HepG2 (cell line): Measurements from ENCODE around the gene ABCC1. TPM values are rescaled to one million over a fixed set of nuclear protein-coding genes. Genes with fewer than 3 reads are reported as not detected.

Experiments
- DPF2 ChIP-seq: sonication (generic); formaldehyde crosslinking; IDR thresholded peaks from 2 replicates; pipeline ENCODE4 v1.4.0; 2020; ENCODE audit warnings: mild to moderate bottlenecking, low read depth, missing genetic modification reagents, borderline replicate concordance
- ERF ChIP-seq: IDR thresholded peaks from 2 replicates; pipeline ENCODE4 v1.6.1; 2018; ENCODE audit warnings: missing biosample characterization, missing genetic modification reagents
- FOXJ3 ChIP-seq: sonication (generic); formaldehyde crosslinking; IDR thresholded peaks from 2 replicates; pipeline ENCODE4 v1.4.0; 2020; ENCODE audit warnings: missing genetic modification reagents, mild to moderate bottlenecking, borderline replicate concordance
- KDM5B ChIP-seq: sonication (generic); formaldehyde crosslinking; IDR thresholded peaks from 2 replicates; pipeline ENCODE4 v1.4.0; 2020; ENCODE audit warnings: missing genetic modification reagents, mild to moderate bottlenecking, borderline replicate concordance
- MED13 ChIP-seq: sonication (generic); formaldehyde crosslinking; IDR thresholded peaks from 2 replicates; pipeline ENCODE4 v1.5.0; 2020; ENCODE audit warnings: missing genetic modification reagents
- NFKB2 ChIP-seq: sonication (generic); formaldehyde crosslinking; IDR thresholded peaks from 2 replicates; pipeline ENCODE4 v1.4.0; 2020; ENCODE audit warnings: missing genetic modification reagents, borderline replicate concordance
- RFXAP ChIP-seq: sonication (generic); formaldehyde crosslinking; IDR thresholded peaks from 2 replicates; pipeline ENCODE4 v1.4.0; 2020; ENCODE audit warnings: missing genetic modification reagents, borderline replicate concordance
- RXRB ChIP-seq: IDR thresholded peaks from 2 replicates; pipeline ENCODE4 v1.6.1; 2016; ENCODE audit warnings: borderline replicate concordance, missing genetic modification reagents, missing compliant biosample characterization
- SMAD3 ChIP-seq: sonication (generic); formaldehyde crosslinking; IDR thresholded peaks from 2 replicates; pipeline ENCODE4 v1.4.0; 2020; ENCODE audit warnings: missing genetic modification reagents
- SMARCE1 ChIP-seq: fragments of 450-650 bp; IDR thresholded peaks from 2 replicates; pipeline ENCODE4 v1.6.1; 2017; ENCODE audit warnings: borderline replicate concordance
- SP2 ChIP-seq: sonication (generic); formaldehyde crosslinking; IDR thresholded peaks from 2 replicates; pipeline ENCODE4 v1.5.1; 2020; ENCODE audit warnings: mild to moderate bottlenecking, missing genetic modification reagents
- STAT5B ChIP-seq: sonication (generic); formaldehyde crosslinking; IDR thresholded peaks from 2 replicates; pipeline ENCODE4 v1.4.0; 2020; ENCODE audit warnings: missing genetic modification reagents
- TCF7 ChIP-seq: sonication (generic); IDR thresholded peaks from 2 replicates; pipeline ENCODE4 v1.6.1; 2016; ENCODE audit warnings: antibody characterized with exemption, low read depth
- TP53 ChIP-seq: sonication (generic); formaldehyde crosslinking; conservative IDR thresholded peaks from 2 replicates; pipeline ENCODE4 v1.4.0; 2020; ENCODE audit warnings: missing genetic modification reagents
- XBP1 ChIP-seq: sonication (generic); formaldehyde crosslinking; IDR thresholded peaks from 2 replicates; pipeline ENCODE4 v1.5.0; 2020; ENCODE audit warnings: missing genetic modification reagents
- ZBTB20 ChIP-seq: sonication (generic); formaldehyde crosslinking; IDR thresholded peaks from 2 replicates; pipeline ENCODE4 v1.8.1; 2023; ENCODE audit warnings: missing genetic modification reagents, low read depth, mild to moderate bottlenecking, borderline replicate concordance
- ZFP36L1 ChIP-seq: sonication (generic); formaldehyde crosslinking; IDR thresholded peaks from 2 replicates; pipeline ENCODE4 v1.8.0; 2022; ENCODE audit warnings: mild to moderate bottlenecking, missing genetic modification reagents, moderate library complexity
- ZNF230 ChIP-seq: sonication (generic); formaldehyde crosslinking; IDR thresholded peaks from 2 replicates; pipeline ENCODE4 v1.4.0; 2020; ENCODE audit warnings: mild to moderate bottlenecking, missing genetic modification reagents
- ZNF292 ChIP-seq: sonication (generic); formaldehyde crosslinking; IDR thresholded peaks from 2 replicates; pipeline ENCODE4 v1.8.1; 2022; ENCODE audit warnings: mild to moderate bottlenecking, low read depth, missing genetic modification reagents, borderline replicate concordance
- ZNF556 ChIP-seq: sonication (generic); formaldehyde crosslinking; IDR thresholded peaks from 2 replicates; pipeline ENCODE4 v1.4.0; 2020; ENCODE audit warnings: mild to moderate bottlenecking, missing genetic modification reagents, borderline replicate concordance
- polyA plus RNA-seq, 8 experiments: library from polyadenylated mRNA; depleted of rRNA in 3 of 8; stranded (reverse) in 7 of 8; unstranded in 1 of 8; fragments of >200 nt; fragmentation: Illumina TruSeq in 4 of 8; extraction: Trizol in 4 of 8; gene quantifications; 2 replicates each; pipeline versions ENCODE4 v1.2.1 to v1.2.3, GENCODE V29; 2011 to 2016; ENCODE audit warnings: low read depth in 4 of 8, missing spikeins in 1 of 8, mixed read lengths in 1 of 8; ENCODE audit not compliant: insufficient read depth in 1 of 8
- total RNA-seq, 5 experiments: library from RNA; depleted of rRNA; stranded (reverse); fragments of >200 nt; fragmentation: Illumina TruSeq; extraction: Trizol; gene quantifications; 2 replicates each; pipeline ENCODE4 v1.2.3, GENCODE V29; 2016; ENCODE audit warnings: low read depth in 1 of 5
- TF ChIP-seq, protein P1 (sequence below): sonication (generic); formaldehyde crosslinking; conservative IDR thresholded peaks from 2 replicates; pipeline ENCODE4 v1.4.0; 2020; ENCODE audit warnings: missing genetic modification reagents
- TF ChIP-seq, protein P2 (sequence below): IDR thresholded peaks from 2 replicates; pipeline ENCODE4 v1.6.1; 2016; ENCODE audit warnings: control low read depth
- TF ChIP-seq, protein P3 (sequence below): sonication (generic); formaldehyde crosslinking; IDR thresholded peaks from 2 replicates; pipeline ENCODE4 v1.4.0; 2020; ENCODE audit warnings: mild to moderate bottlenecking, missing genetic modification reagents
- TF ChIP-seq, protein P4 (sequence below): sonication (generic); formaldehyde crosslinking; IDR thresholded peaks from 2 replicates; pipeline ENCODE4 v1.5.1; 2020; ENCODE audit warnings: mild to moderate bottlenecking, missing genetic modification reagents, moderate library complexity

The ABCC1 gene
- total and polyA plus RNA-seq, 2 of the 13 experiments (the other 11 are each of a cell fraction or from before 2014, with no cell fraction given): 13.0 to 30.6 TPM

DNA sequence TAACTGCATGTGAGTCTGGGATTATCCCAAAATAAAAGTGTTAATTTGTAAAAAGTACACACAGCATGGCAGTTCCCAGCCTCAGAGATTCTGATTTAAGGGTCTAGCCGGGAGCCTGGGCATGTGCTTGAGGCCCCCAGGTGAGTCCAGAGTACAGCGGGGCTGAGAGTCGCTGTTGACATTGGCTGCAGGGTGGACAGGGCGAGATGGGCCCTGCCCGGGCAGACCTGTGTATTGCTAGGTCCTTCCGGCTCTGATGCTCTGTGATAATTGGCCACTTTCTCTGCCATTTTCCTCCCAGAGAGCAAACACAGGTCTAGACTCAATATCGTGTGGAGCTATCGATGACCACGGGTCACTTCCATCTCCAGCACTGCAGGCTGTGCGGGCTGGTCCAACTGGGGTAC, 200.3 kb downstream of the ABCC1 start (continued):
- TF ChIP-seq, protein P1, sequence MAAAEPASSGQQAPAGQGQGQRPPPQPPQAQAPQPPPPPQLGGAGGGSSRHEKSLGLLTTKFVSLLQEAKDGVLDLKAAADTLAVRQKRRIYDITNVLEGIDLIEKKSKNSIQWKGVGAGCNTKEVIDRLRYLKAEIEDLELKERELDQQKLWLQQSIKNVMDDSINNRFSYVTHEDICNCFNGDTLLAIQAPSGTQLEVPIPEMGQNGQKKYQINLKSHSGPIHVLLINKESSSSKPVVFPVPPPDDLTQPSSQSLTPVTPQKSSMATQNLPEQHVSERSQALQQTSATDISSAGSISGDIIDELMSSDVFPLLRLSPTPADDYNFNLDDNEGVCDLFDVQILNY (CRISPR knock-in tag): 0 out of 2 replicates have a peak, but pooled peaks have one; percentile 25
- TF ChIP-seq ZBTB20 (no peak), SMAD3 (0 out of 2 replicates have a peak, but pooled peaks have one; percentile 37), TCF7 (no peak), RFXAP (CRISPR knock-in tag) (peak; percentile 77; the same call in 1 of the 2 replicates), MED13 (CRISPR knock-in tag) (0 out of 2 replicates have a peak, but pooled peaks have one; percentile 59), FOXJ3 (CRISPR knock-in tag) (peak; percentile 78; the same call in 1 of the 2 replicates), XBP1 (CRISPR knock-in tag) (0 out of 2 replicates have a peak, but pooled peaks have one; percentile 27), STAT5B (CRISPR knock-in tag) (no peak), ZNF556 (CRISPR knock-in tag) (0 out of 2 replicates have a peak, but pooled peaks have one; percentile 21), ZFP36L1 (CRISPR knock-in tag) (peak; percentile 68; the same call in 1 of the 2 replicates), TP53 (CRISPR knock-in tag) (peak; percentile 78; the same call in 1 of the 2 replicates), KDM5B (CRISPR knock-in tag) (peak; percentile 6; the same call in 1 of the 2 replicates), RXRB (CRISPR knock-in tag) (peak; percentile 56; the same call in 1 of the 2 replicates), ZNF230 (0 out of 2 replicates have a peak, but pooled peaks have one; percentile 81), SP2 (CRISPR knock-in tag) (peak; percentile 77), NFKB2 (CRISPR knock-in tag) (peak; percentile 86; the same call in 1 of the 2 replicates), ERF (peak; percentile 69; the same call in 1 of the 2 replicates), ZNF292 (CRISPR knock-in tag) (0 out of 2 replicates have a peak, but pooled peaks have one; percentile 73), DPF2 (CRISPR knock-in tag) (peak; percentile 27; the same call in 1 of the 2 replicates), SMARCE1 (no peak)
- TF ChIP-seq, protein P2, sequence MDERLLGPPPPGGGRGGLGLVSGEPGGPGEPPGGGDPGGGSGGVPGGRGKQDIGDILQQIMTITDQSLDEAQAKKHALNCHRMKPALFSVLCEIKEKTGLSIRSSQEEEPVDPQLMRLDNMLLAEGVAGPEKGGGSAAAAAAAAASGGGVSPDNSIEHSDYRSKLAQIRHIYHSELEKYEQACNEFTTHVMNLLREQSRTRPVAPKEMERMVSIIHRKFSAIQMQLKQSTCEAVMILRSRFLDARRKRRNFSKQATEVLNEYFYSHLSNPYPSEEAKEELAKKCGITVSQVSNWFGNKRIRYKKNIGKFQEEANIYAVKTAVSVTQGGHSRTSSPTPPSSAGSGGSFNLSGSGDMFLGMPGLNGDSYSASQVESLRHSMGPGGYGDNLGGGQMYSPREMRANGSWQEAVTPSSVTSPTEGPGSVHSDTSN (CRISPR knock-in tag): peak; percentile 73
- TF ChIP-seq, protein P3, sequence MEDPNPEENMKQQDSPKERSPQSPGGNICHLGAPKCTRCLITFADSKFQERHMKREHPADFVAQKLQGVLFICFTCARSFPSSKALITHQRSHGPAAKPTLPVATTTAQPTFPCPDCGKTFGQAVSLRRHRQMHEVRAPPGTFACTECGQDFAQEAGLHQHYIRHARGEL (CRISPR knock-in tag): no peak
- TF ChIP-seq, protein P4, sequence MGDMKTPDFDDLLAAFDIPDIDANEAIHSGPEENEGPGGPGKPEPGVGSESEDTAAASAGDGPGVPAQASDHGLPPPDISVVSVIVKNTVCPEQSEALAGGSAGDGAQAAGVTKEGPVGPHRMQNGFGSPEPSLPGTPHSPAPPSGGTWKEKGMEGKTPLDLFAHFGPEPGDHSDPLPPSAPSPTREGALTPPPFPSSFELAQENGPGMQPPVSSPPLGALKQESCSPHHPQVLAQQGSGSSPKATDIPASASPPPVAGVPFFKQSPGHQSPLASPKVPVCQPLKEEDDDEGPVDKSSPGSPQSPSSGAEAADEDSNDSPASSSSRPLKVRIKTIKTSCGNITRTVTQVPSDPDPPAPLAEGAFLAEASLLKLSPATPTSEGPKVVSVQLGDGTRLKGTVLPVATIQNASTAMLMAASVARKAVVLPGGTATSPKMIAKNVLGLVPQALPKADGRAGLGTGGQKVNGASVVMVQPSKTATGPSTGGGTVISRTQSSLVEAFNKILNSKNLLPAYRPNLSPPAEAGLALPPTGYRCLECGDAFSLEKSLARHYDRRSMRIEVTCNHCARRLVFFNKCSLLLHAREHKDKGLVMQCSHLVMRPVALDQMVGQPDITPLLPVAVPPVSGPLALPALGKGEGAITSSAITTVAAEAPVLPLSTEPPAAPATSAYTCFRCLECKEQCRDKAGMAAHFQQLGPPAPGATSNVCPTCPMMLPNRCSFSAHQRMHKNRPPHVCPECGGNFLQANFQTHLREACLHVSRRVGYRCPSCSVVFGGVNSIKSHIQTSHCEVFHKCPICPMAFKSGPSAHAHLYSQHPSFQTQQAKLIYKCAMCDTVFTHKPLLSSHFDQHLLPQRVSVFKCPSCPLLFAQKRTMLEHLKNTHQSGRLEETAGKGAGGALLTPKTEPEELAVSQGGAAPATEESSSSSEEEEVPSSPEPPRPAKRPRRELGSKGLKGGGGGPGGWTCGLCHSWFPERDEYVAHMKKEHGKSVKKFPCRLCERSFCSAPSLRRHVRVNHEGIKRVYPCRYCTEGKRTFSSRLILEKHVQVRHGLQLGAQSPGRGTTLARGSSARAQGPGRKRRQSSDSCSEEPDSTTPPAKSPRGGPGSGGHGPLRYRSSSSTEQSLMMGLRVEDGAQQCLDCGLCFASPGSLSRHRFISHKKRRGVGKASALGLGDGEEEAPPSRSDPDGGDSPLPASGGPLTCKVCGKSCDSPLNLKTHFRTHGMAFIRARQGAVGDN: peak; percentile 97
